Lower lobe of right lung (tissue), 2 donors: ENCODE results near the gene KIF2C. TPM values are rescaled to one million over a fixed set of nuclear protein-coding genes. Genes with fewer than 3 reads are reported as not detected.

ENCODE experiments used
- ATAC-seq, 2 donors: fragments of 200-7000 bp; cut with Tn5 transposase; one replicate each; pipeline ENCODE4 v1.9.1; 2020 to 2022; ENCODE audit warnings: mild to moderate bottlenecking in 2 of 2, moderate library complexity in 2 of 2
- DNase-seq: peaks from one replicate; pipeline ENCODE4 v3.0.0-alpha.2; 2020
- H3K27ac ChIP-seq: fragments of 200-600 bp; one replicate; pipeline ENCODE4 v1.8.0; 2022
- H3K27me3 ChIP-seq: fragments of 200-600 bp; one replicate; pipeline ENCODE4 v1.8.0; 2022; ENCODE audit warnings: low read depth
- H3K36me3 ChIP-seq: fragments of 200-600 bp; one replicate; pipeline ENCODE4 v1.8.0; 2022; ENCODE audit warnings: mild to moderate bottlenecking
- H3K4me1 ChIP-seq: fragments of 200-600 bp; one replicate; pipeline ENCODE4 v1.8.0; 2022
- H3K4me3 ChIP-seq: fragments of 200-600 bp; one replicate; pipeline ENCODE4 v1.8.0; 2022; ENCODE audit warnings: mild to moderate bottlenecking
- H3K9me3 ChIP-seq: fragments of 200-600 bp; one replicate; pipeline ENCODE4 v1.8.0; 2022
- intact Hi-C: fragments of 100-400 bp; cut with DNase I; formaldehyde crosslinking; loops from one replicate; pipeline ENCODE4 v1.11.0; 2022
- total RNA-seq: library from RNA; stranded (reverse); fragmentation: NEBNext Ultra II Directional; extraction: Animal tissue kit (Norgen Biotek cat#: 25700); gene quantifications from one replicate; pipeline ENCODE4 v1.2.1, GENCODE V29; 2021
- TF ChIP-seq, protein P1 (sequence below): fragments of 200-600 bp; IDR thresholded peaks from one replicate; pipeline ENCODE4 v1.8.0; 2022; ENCODE audit warnings: antibody characterized with exemption, mild to moderate bottlenecking
- donor health status: DM: no; HTN: yes; CAD: no; lungs with severe emphysema.

KIF2C gene
- total RNA-seq, 1 donor from 2014 or later = 1.7 TPM

DNA sequence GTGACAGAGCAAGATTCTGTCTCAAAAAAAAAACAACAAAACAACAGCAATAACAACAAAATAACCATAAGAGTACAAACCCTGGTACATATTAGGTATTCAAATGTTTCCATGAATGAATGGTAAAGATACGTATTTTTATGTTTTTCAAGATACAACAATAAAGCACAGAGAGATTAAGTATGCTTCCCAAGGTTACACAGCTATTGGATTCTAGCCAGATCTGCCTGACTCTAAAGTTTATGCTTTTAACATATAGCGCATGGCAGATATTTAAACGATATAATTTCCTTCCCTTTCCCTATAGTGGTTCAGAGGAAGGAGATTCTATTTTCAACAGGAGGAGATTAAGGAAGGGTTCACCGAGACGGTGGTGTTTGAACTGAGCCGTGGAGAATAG lies 34.2 kb upstream of the KIF2C start:
- TF ChIP-seq, protein P1, sequence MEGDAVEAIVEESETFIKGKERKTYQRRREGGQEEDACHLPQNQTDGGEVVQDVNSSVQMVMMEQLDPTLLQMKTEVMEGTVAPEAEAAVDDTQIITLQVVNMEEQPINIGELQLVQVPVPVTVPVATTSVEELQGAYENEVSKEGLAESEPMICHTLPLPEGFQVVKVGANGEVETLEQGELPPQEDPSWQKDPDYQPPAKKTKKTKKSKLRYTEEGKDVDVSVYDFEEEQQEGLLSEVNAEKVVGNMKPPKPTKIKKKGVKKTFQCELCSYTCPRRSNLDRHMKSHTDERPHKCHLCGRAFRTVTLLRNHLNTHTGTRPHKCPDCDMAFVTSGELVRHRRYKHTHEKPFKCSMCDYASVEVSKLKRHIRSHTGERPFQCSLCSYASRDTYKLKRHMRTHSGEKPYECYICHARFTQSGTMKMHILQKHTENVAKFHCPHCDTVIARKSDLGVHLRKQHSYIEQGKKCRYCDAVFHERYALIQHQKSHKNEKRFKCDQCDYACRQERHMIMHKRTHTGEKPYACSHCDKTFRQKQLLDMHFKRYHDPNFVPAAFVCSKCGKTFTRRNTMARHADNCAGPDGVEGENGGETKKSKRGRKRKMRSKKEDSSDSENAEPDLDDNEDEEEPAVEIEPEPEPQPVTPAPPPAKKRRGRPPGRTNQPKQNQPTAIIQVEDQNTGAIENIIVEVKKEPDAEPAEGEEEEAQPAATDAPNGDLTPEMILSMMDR = no peak
- Histone ChIP-seq H3K27me3 (no peaks in the 10 kb centered on the region), H3K4me3 (no peak overlapping the region), H3K9me3 (no peaks in the 10 kb centered on the region), H3K4me1 (peaks cover 6% of the 10 kb centered on the region), H3K27ac (no peak overlapping the region), H3K36me3 (no peaks in the 10 kb centered on the region)
- intact Hi-C loops = no loop called here
- ATAC-seq = no peak
- DNase-seq = no peak

DNA sequence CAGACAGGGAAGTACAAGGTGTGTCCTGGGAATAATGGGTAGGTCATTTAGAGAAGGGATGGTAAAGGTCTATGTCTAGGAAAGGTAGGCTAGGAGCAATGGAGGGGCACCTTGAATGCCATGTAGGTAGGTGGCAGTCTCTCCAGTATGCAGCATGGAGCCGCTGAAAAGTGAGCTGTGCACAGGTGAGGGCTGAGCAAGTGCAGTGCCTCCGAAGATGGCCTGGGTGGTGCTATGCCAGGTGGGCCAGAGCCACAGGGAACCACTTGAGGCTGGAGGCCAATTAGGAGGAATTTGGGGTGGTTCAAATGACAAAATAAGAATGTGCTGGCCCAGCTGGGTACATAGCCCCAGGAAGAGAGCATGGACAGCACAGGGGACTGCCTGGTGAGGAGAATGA lies 33.7 kb upstream of the KIF2C start:
- TF ChIP-seq, protein P1 = no peak
- Histone ChIP-seq H3K9me3 (no peaks in the 10 kb centered on the region), H3K27me3 (no peaks in the 10 kb centered on the region), H3K36me3 (no peaks in the 10 kb centered on the region), H3K4me1 (peaks cover 6% of the 10 kb centered on the region), H3K27ac (no peak overlapping the region), H3K4me3 (no peak overlapping the region)
- no peak for DNase-seq
- no peak for ATAC-seq
- intact Hi-C loops = no loop called here

DNA sequence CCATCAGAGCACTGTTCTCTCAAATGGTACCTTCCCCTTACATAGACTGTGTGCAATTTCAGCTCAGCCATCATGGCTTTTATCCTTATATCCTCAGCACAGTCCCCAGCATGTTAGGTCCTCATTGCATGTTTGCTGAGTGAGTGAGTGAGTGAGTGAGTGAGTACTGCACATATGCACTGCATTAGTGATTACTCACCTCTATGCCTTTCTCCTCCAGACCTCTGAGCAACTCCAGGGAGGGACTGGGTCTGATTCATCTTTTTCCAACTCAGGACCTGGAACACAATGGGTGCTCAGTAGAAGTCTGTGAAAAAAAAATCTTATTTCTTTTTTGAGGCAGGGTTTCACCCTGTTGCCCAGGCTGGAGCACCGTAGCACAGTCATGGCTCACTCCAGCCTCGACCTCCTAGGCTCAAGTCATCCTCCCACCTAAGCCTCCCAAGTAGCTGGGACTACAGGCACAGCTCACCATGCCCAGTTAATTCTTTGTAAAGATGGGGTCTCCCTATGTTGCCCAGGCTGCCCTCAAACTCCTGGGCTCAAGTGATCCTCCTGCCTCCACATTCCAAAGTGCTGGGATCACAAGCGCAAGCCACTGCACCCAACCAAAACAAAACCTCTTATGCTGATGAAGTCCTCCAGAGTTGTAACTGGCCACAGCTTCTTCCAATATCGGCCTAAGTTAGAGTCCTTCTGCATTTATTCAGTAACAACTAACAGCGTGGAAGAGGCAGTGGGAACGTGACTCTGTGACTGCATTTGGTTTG lies 32.3 kb upstream of the KIF2C start:
- ATAC-seq (peak; percentile 8 to 9), DNase-seq (no peak)
- Histone ChIP-seq H3K27ac (no peak overlapping the region), H3K36me3 (no peaks in the 10 kb centered on the region), H3K9me3 (no peaks in the 10 kb centered on the region), H3K27me3 (no peaks in the 10 kb centered on the region), H3K4me1 (peaks cover 6% of the 10 kb centered on the region), H3K4me3 (no peak overlapping the region)
- intact Hi-C loops = no loop called here
- TF ChIP-seq, protein P1 = no peak

DNA sequence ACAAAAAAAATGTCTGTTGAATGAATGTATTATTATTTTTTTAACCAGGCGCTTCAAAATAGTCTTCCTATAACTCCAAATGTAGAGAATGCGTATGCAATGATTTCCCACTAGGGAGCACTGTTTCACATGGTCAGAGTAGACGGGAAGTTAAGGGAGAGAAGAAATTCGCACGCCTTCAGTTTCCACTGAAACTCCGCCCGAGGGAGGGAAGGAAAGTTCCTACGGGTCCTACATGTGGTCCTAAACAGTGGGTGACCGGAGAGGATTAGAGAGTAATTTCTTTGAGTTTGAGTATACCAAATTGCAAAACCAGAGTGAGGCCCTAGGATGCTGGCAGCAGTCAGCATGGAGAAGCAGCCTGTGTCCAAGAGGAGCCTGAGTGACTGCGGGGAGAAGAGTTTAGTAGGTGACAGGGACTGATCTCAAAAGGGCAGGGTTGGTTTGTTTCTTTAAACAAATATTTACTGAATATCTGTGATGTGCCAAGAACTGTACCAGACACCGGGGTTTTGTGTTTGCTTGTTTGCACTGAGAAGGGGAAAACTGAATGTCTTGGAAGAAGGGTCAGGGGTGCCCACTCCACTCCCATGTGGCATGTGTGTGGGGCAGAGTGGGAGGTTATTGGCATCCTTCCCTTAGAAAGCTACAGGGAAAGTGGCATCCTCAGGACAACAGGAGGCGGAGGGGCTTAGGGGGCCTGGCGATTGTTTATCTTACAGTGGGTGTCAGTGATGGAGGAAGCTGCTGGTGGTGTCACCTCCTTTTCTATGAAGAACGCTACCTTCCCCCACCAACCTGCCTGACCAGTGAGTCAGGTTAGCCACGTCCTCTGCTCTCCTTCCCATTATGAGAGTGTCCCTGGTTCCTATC lies 31.4 kb upstream of the KIF2C start:
- DNase-seq (no peak), ATAC-seq (peak; percentile 84 to 86)
- no peak overlapping the region for H3K27ac ChIP-seq
- intact Hi-C loops = no loop called here
- TF ChIP-seq, protein P1 = peak; percentile 69
- peaks cover 6% of the 10 kb centered on the region for H3K4me1 ChIP-seq
- no peaks in the 10 kb centered on the region for H3K36me3 ChIP-seq
- H3K4me3 ChIP-seq = no peak overlapping the region
- H3K27me3 ChIP-seq = no peaks in the 10 kb centered on the region
- no peaks in the 10 kb centered on the region for H3K9me3 ChIP-seq

DNA sequence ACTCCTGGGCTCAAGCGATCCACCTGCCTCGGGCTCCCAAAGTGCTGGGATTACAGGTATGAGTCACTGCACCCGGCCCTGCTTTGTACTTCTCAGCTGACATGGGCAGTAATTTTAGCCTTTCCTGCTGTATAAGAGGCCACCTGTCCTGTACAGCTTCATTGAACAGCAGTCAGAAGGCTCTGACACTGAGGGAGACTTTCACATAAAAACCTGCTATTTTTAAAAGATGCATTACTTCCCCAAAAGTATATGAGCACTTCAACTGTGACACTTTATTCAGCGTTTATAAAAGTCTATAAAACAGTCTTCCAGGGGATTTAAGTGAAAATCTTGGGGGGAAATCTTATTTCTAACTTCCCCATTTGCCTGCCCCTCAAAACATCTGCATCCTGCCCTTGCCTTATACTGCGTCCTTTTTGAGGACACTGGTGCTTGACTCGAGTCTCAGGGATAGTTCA lies 26.3 kb upstream of the KIF2C start:
- H3K9me3 ChIP-seq = no peaks in the 10 kb centered on the region
- H3K4me3 ChIP-seq = no peak overlapping the region
- intact Hi-C loops = no loop called here
- DNase-seq = no peak
- peaks cover 14% of the 10 kb centered on the region for H3K4me1 ChIP-seq
- H3K27ac ChIP-seq = no peak overlapping the region
- TF ChIP-seq, protein P1 = no peak
- no peak for ATAC-seq
- H3K36me3 ChIP-seq = no peaks in the 10 kb centered on the region
- no peaks in the 10 kb centered on the region for H3K27me3 ChIP-seq
